ENCODE results near the gene CXCL6. TPM values are rescaled to one million over a fixed set of nuclear protein-coding genes. Genes with fewer than 3 reads are reported as not detected.
A peak's percentile ranks its signal among the peaks of the same experiment; 100 is the strongest.

Gene CXCL6
- total RNA-seq, 1 experiment from 2014 or later, result 23.4 TPM

DNA sequence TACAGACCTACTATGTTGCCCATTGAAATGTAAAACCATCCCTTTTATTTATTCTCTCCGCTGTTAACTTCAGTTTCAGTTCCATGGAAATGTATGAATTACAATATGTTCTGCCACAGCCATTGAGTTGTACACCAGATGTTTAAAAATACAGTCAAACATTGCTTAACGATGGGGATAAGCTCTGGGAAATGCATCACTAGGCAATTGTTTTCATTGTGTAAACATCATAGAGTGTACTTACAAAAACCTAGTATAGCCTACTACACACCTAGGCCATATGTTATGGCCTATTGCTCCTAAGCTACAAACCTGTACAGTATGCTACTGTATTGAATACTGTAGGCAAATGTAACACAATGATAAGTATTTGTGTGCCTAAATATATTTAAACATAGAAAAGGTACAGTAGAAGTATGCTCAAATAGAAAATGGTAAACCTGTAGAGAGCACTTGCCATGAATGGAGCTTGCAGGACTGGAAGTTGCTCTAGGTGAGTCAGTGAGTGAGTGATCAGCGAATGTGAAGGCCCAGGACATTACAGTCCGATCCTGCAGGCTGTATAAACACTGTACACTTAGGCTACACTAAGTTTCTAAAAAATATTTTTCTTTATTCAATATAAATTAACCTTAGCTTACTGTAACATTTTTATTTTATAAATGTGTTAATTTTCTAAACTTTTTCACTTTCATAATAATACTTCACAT lies 13.9 kb downstream of the CXCL6 start:
- no peaks in the 10 kb centered on the region for H3K27me3 ChIP-seq (ENCODE audit: low read length)
- H3K9me3 ChIP-seq (ENCODE audit: low read length), result no peaks in the 10 kb centered on the region
- no peaks in the 10 kb centered on the region for H3K36me3 ChIP-seq (ENCODE audit: low read depth, low read length)
- H3K27ac ChIP-seq (ENCODE audit: low read length), result no peak overlapping the region
- DNase-seq, result peak; percentile 54
- no peaks in the 10 kb centered on the region for H3K79me2 ChIP-seq (ENCODE audit: low read length)
- peaks cover 7% of the 10 kb centered on the region; the same call in 1 of the 2 replicates for H3K4me1 ChIP-seq (ENCODE audit: insufficient read depth, low read length)
- intact Hi-C loops (cut with micrococcal nuclease), result no loop called here
- ATAC-seq, result peak; percentile 34
- no peak overlapping the region for H3K4me2 ChIP-seq (ENCODE audit: low read length)
- no peak overlapping the region for H3K9ac ChIP-seq (ENCODE audit: low read length)
- no peak overlapping the region for H2AFZ ChIP-seq (ENCODE audit: low read length)
- no peak overlapping the region for H3K4me3 ChIP-seq (ENCODE audit: low read length)
- no peaks in the 10 kb centered on the region for H3K9me2 ChIP-seq (replicated peaks; ENCODE audit: low read length)
- no peaks in the 10 kb centered on the region for H4K20me1 ChIP-seq (ENCODE audit: low read length)
- ChIA-PET CTCF (no interaction called here), POLR2A (ENCODE audit: unreplicated experiment) (no interaction called here)
- BruUV-seq (replicated peaks), result no TSS peak
- TF ChIP-seq EZH2 (IDR thresholded peaks at IDR 0.05; ENCODE audit: low read length, unreplicated experiment) (no peak), EZH2phosphoT487 (IDR thresholded peaks at IDR 0.05; ENCODE audit: borderline replicate concordance, low read length) (no peak)
- TF ChIP-seq, protein P1, sequence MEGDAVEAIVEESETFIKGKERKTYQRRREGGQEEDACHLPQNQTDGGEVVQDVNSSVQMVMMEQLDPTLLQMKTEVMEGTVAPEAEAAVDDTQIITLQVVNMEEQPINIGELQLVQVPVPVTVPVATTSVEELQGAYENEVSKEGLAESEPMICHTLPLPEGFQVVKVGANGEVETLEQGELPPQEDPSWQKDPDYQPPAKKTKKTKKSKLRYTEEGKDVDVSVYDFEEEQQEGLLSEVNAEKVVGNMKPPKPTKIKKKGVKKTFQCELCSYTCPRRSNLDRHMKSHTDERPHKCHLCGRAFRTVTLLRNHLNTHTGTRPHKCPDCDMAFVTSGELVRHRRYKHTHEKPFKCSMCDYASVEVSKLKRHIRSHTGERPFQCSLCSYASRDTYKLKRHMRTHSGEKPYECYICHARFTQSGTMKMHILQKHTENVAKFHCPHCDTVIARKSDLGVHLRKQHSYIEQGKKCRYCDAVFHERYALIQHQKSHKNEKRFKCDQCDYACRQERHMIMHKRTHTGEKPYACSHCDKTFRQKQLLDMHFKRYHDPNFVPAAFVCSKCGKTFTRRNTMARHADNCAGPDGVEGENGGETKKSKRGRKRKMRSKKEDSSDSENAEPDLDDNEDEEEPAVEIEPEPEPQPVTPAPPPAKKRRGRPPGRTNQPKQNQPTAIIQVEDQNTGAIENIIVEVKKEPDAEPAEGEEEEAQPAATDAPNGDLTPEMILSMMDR (conservative IDR thresholded peaks at IDR 0.05; ENCODE audit: low read depth, low read length), result no peak
- H3F3A ChIP-seq (ENCODE audit: low read length, unreplicated experiment), result no peaks in the 10 kb centered on the region

DNA sequence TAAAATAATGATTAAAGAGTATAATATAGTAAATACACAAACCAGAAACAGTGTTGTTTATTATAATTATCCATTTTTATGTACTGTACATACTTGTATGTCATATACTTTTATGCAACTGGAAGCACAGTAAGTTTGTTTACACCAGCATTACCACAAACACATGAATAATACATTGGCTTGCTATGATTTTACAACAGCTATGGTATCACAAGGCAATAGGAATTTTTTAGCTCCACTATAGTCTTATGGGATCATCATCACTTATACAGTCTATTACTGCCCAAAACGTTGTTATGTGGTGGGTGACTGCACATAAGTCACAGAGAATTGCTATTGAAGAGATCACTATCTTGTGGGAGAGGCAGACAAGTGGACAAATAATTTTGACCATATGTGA lies 14.8 kb downstream of the CXCL6 start:
- no peak for ATAC-seq
- BruUV-seq (replicated peaks), result no TSS peak
- CTCF ChIA-PET, result no interaction called here

More for the DNA sequence above, 14.8 kb downstream of the CXCL6 start:
- H3K9me3 ChIP-seq (ENCODE audit: low read length), result no peaks in the 10 kb centered on the region
- H3K36me3 ChIP-seq (ENCODE audit: low read depth, low read length), result no peaks in the 10 kb centered on the region
- no peak for TF ChIP-seq EZH2 (IDR thresholded peaks at IDR 0.05; ENCODE audit: low read length, unreplicated experiment)
- no peak for TF ChIP-seq EZH2phosphoT487 (IDR thresholded peaks at IDR 0.05; ENCODE audit: borderline replicate concordance, low read length)
- TF ChIP-seq, protein P1 (conservative IDR thresholded peaks at IDR 0.05; ENCODE audit: low read depth, low read length), result no peak
- intact Hi-C loops (cut with micrococcal nuclease), result no loop called here
- no peaks in the 10 kb centered on the region for H4K20me1 ChIP-seq (ENCODE audit: low read length)
- H3F3A ChIP-seq (ENCODE audit: low read length, unreplicated experiment), result no peaks in the 10 kb centered on the region
- POLR2A ChIA-PET (ENCODE audit: unreplicated experiment), result no interaction called here
- no peaks in the 10 kb centered on the region for H3K9me2 ChIP-seq (replicated peaks; ENCODE audit: low read length)
- H3K4me1 ChIP-seq (ENCODE audit: insufficient read depth, low read length), result peaks cover 15% of the 10 kb centered on the region
- H3K4me2 ChIP-seq (ENCODE audit: low read length), result no peak overlapping the region
- no peak overlapping the region for H3K4me3 ChIP-seq (ENCODE audit: low read length)
- no peaks in the 10 kb centered on the region for H3K79me2 ChIP-seq (ENCODE audit: low read length)
- H2AFZ ChIP-seq (ENCODE audit: low read length), result no peak overlapping the region
- H3K9ac ChIP-seq (ENCODE audit: low read length), result no peak overlapping the region
- no peak for DNase-seq
- no peaks in the 10 kb centered on the region for H3K27me3 ChIP-seq (ENCODE audit: low read length)
- no peak overlapping the region for H3K27ac ChIP-seq (ENCODE audit: low read length)

Data from PC-3 (cell line).